Glutamatergic neuron (in vitro differentiated cells): ENCODE results near the gene MTNR1A. TPM values are rescaled to one million over a fixed set of nuclear protein-coding genes. Genes with fewer than 3 reads are reported as not detected.

Experiments
- DNase-seq: peaks from one replicate; pipeline ENCODE4 v3.0.0; 2022
- H3K27ac Mint-ChIP-seq: one replicate; pipeline ENCODE4 v1.8.0; 2020; ENCODE audit warnings: mild to moderate bottlenecking, mixed read lengths, inconsistent platforms; ENCODE audit not compliant: unreplicated experiment
- H3K27me3 Mint-ChIP-seq: one replicate; pipeline ENCODE4 v1.8.0; 2020; ENCODE audit warnings: mild to moderate bottlenecking, moderate library complexity, mixed read lengths, inconsistent platforms; ENCODE audit not compliant: unreplicated experiment
- H3K36me3 Mint-ChIP-seq: one replicate; pipeline ENCODE4 v1.8.0; 2020; ENCODE audit warnings: mild to moderate bottlenecking, mixed read lengths, inconsistent platforms; ENCODE audit not compliant: unreplicated experiment
- H3K4me1 Mint-ChIP-seq: one replicate; pipeline ENCODE4 v1.8.0; 2020; ENCODE audit warnings: mild to moderate bottlenecking, low read depth, mixed read lengths, inconsistent platforms; ENCODE audit not compliant: unreplicated experiment
- H3K4me3 Mint-ChIP-seq: one replicate; pipeline ENCODE4 v1.8.0; 2020; ENCODE audit warnings: mild to moderate bottlenecking, mixed read lengths, inconsistent platforms; ENCODE audit not compliant: unreplicated experiment
- H3K9me3 Mint-ChIP-seq: one replicate; pipeline ENCODE4 v1.8.0; 2020; ENCODE audit warnings: mild to moderate bottlenecking, moderate library complexity, mixed read lengths, inconsistent platforms; ENCODE audit not compliant: unreplicated experiment
- CTCF ChIP-seq: fragments of 200-600 bp; sonication (generic); IDR thresholded peaks from one replicate; pipeline ENCODE4 v1.5.0; 2021; ENCODE audit not compliant: partially characterized antibody, unreplicated experiment
- total RNA-seq: library from RNA; stranded (reverse); fragmentation: NEBNext Ultra II Directional; extraction: Animal tissue kit (Norgen Biotek cat#: 25700); gene quantifications from one replicate; pipeline ENCODE4 v1.2.1, GENCODE V29; 2021; ENCODE audit not compliant: unreplicated experiment

The MTNR1A gene
- total RNA-seq, 1 donor from 2014 or later, result not detected

GRCh38 chr4:186598686-186599085 is 43.3 kb upstream of the MTNR1A start:
- H3K27ac Mint-ChIP-seq, result no peak overlapping the region
- DNase-seq, result no peak
- no peaks in the 10 kb centered on the region for H3K9me3 Mint-ChIP-seq
- TF ChIP-seq CTCF, result no peak
- H3K4me3 Mint-ChIP-seq, result no peak overlapping the region
- H3K36me3 Mint-ChIP-seq, result peaks cover under 1% of the 10 kb centered on the region
- no peaks in the 10 kb centered on the region for H3K27me3 Mint-ChIP-seq
- H3K4me1 Mint-ChIP-seq, result no peaks in the 10 kb centered on the region

GRCh38 chr4:186596850-186597390 is 41.6 kb upstream of the MTNR1A start:
- no peaks in the 10 kb centered on the region for H3K27me3 Mint-ChIP-seq
- DNase-seq, result no peak
- H3K36me3 Mint-ChIP-seq, result no peaks in the 10 kb centered on the region
- H3K4me3 Mint-ChIP-seq, result no peak overlapping the region
- no peak for TF ChIP-seq CTCF
- H3K4me1 Mint-ChIP-seq, result no peaks in the 10 kb centered on the region
- no peak overlapping the region for H3K27ac Mint-ChIP-seq
- H3K9me3 Mint-ChIP-seq, result no peaks in the 10 kb centered on the region

GRCh38 chr4:186596346-186596745 is 41.0 kb upstream of the MTNR1A start:
- Mint-ChIP-seq H3K27ac (no peak overlapping the region), H3K9me3 (no peaks in the 10 kb centered on the region), H3K27me3 (no peaks in the 10 kb centered on the region), H3K36me3 (no peaks in the 10 kb centered on the region), H3K4me1 (no peaks in the 10 kb centered on the region), H3K4me3 (no peak overlapping the region)
- no peak for DNase-seq
- TF ChIP-seq CTCF, result no peak

- no peaks in the 10 kb centered on the region for H3K9me3 Mint-ChIP-seq
- H3K27me3 Mint-ChIP-seq, result peaks cover 2% of the 10 kb centered on the region
Measured at GRCh38 chr4:186593587-186593973, 38.2 kb upstream of the MTNR1A start.

More at GRCh38 chr4:186593587-186593973, 38.2 kb upstream of the MTNR1A start:
- no peak for DNase-seq
- H3K27ac Mint-ChIP-seq, result no peak overlapping the region
- TF ChIP-seq CTCF, result no peak
- no peak overlapping the region for H3K4me3 Mint-ChIP-seq
- no peaks in the 10 kb centered on the region for H3K4me1 Mint-ChIP-seq
- no peaks in the 10 kb centered on the region for H3K36me3 Mint-ChIP-seq
